Measurements from ENCODE around the gene GAS6.

GAS6 gene

GRCh38 chr13:113788413-113789135, 75.3 kb downstream of the GAS6 start:
- DNase-seq, result no peak

- DNase-seq, result no peak
These were observed 76.2 kb downstream of the GAS6 start for GRCh38 chr13:113787694-113788093.

- DNase-seq, result no peak
These were observed 77.5 kb downstream of the GAS6 start for GRCh38 chr13:113786262-113786841.

- no peak for DNase-seq
These were observed 78.5 kb downstream of the GAS6 start for GRCh38 chr13:113785051-113786010.

- no peak for DNase-seq
These were observed 79.2 kb downstream of the GAS6 start for GRCh38 chr13:113784645-113785024.

GRCh38 chr13:113783966-113784644, 79.8 kb downstream of the GAS6 start:
- no peak for DNase-seq

- no peak for DNase-seq
These were observed 80.5 kb downstream of the GAS6 start for GRCh38 chr13:113783200-113783881.

- DNase-seq, result no peak
These were observed 81.4 kb downstream of the GAS6 start for GRCh38 chr13:113782472-113782871.

GRCh38 chr13:113781571-113781970, 82.3 kb downstream of the GAS6 start:
- no peak for DNase-seq

- DNase-seq, result peak; percentile 70
These were observed 86.3 kb downstream of the GAS6 start for GRCh38 chr13:113777311-113778260.

- no peak for DNase-seq
These were observed 87.4 kb downstream of the GAS6 start for GRCh38 chr13:113776231-113777125.

GRCh38 chr13:113775451-113776145, 88.3 kb downstream of the GAS6 start:
- DNase-seq, result no peak

- DNase-seq, result no peak
These were observed 89.4 kb downstream of the GAS6 start for GRCh38 chr13:113774177-113775107.

GRCh38 chr13:113771709-113772331, 92.1 kb downstream of the GAS6 start:
- no peak for DNase-seq

GRCh38 chr13:113770937-113771336, 92.9 kb downstream of the GAS6 start:
- no peak for DNase-seq

Data from eye (tissue), 1 donor.